ENCODE measurements around the gene NOTCH3. TPM values are rescaled to one million over a fixed set of nuclear protein-coding genes. Genes with fewer than 3 reads are reported as not detected.

The NOTCH3 gene
- total RNA-seq, 4 donors from 2014 or later: 19.1 to 54.8 (median 35.4) TPM

GRCh38 chr19:15237759-15238638, 37.2 kb upstream of the NOTCH3 start:
- Histone ChIP-seq H3K27me3 (peaks cover 5% of the 10 kb centered on the region), H3K27ac (peak overlapping the region in 1 of 4 donors; percentile 12), H3K4me1 (peaks cover 0 to 19% (median 0%) of the 10 kb centered on the region in 3 donors), H3K36me3 (peaks cover 0 to 84% of the 10 kb centered on the region in 2 donors), H3K9me3 (no peaks in the 10 kb centered on the region), H3K4me3 (no peak overlapping the region)
- no peak for ATAC-seq
- WGBS, 2 donors (ENCODE audit: low coverage in 1 of 2): 89 to 93% methylated on average over 3 to 12 of the region's 42 CpGs
- TF ChIP-seq EP300 (IDR thresholded peaks at IDR 0.05): no peak
- TF ChIP-seq POLR2AphosphoS5 (IDR thresholded peaks at IDR 0.05): no peak
- no peak for TF ChIP-seq POLR2A (IDR thresholded peaks at IDR 0.05)

GRCh38 chr19:15236886-15237285, 36.1 kb upstream of the NOTCH3 start:
- Histone ChIP-seq H3K9me3 (no peaks in the 10 kb centered on the region), H3K27me3 (peaks cover 16% of the 10 kb centered on the region), H3K4me3 (no peak overlapping the region), H3K36me3 (peaks cover 0 to 73% of the 10 kb centered on the region in 2 donors), H3K27ac (no peak overlapping the region), H3K4me1 (peaks cover 0 to 30% (median 5%) of the 10 kb centered on the region in 3 donors)
- ATAC-seq: no peak
- no peak for TF ChIP-seq POLR2A (IDR thresholded peaks at IDR 0.05)
- TF ChIP-seq, protein P1, sequence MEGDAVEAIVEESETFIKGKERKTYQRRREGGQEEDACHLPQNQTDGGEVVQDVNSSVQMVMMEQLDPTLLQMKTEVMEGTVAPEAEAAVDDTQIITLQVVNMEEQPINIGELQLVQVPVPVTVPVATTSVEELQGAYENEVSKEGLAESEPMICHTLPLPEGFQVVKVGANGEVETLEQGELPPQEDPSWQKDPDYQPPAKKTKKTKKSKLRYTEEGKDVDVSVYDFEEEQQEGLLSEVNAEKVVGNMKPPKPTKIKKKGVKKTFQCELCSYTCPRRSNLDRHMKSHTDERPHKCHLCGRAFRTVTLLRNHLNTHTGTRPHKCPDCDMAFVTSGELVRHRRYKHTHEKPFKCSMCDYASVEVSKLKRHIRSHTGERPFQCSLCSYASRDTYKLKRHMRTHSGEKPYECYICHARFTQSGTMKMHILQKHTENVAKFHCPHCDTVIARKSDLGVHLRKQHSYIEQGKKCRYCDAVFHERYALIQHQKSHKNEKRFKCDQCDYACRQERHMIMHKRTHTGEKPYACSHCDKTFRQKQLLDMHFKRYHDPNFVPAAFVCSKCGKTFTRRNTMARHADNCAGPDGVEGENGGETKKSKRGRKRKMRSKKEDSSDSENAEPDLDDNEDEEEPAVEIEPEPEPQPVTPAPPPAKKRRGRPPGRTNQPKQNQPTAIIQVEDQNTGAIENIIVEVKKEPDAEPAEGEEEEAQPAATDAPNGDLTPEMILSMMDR (IDR thresholded peaks at IDR 0.05): no peak
- no peak for TF ChIP-seq EP300 (IDR thresholded peaks at IDR 0.05)
- TF ChIP-seq POLR2AphosphoS5 (IDR thresholded peaks at IDR 0.05): no peak
- WGBS, 2 donors (ENCODE audit: low coverage in 1 of 2): 89 to 100% methylated on average over 3 to 5 of the region's 9 CpGs

GRCh38 chr19:15235781-15236180, 35.0 kb upstream of the NOTCH3 start:
- peaks cover 0 to 62% of the 10 kb centered on the region in 2 donors for H3K36me3 ChIP-seq

DNA sequence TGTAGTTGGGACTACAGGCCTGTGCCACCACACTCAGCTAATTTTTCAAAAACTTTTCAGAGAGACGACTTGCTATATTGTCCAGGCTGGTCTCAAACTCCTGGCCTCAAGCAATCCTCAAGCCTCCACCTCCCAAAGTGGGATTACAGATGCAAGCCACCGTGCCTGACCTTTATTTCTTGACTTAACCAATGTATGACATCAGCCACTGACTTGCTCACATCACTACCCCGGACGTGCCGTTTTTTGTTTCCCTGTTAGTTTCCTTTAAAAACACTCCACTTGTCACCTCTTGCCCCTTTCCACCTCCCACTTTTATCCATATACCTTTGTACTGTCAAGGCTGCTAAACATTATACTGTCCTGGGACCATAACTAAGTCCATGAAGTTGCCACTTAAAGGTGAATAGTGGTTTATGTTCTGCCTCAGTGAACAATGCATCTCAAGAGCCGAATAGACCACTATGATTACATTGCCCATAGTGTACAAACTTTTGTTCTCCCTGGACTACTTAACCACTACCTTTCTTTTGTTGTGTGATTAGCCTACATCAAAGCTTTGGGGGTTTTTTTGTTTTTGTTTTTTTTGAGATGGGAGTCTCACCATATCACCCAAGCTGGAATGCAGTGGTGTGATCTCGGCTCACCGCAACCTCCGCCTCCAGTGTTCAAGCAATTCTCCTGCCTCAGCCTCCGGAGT, 33.8 kb upstream of the NOTCH3 start:
- Histone ChIP-seq H3K27me3 (peaks cover 37% of the 10 kb centered on the region), H3K36me3 (peaks cover 0 to 50% of the 10 kb centered on the region in 2 donors), H3K27ac (no peak overlapping the region), H3K4me3 (no peak overlapping the region), H3K9me3 (no peaks in the 10 kb centered on the region), H3K4me1 (peaks cover 0 to 26% (median 5%) of the 10 kb centered on the region in 3 donors)
- TF ChIP-seq, protein P1 (IDR thresholded peaks at IDR 0.05): no peak
- TF ChIP-seq POLR2A (IDR thresholded peaks at IDR 0.05) (no peak), POLR2AphosphoS5 (IDR thresholded peaks at IDR 0.05) (no peak), EP300 (IDR thresholded peaks at IDR 0.05) (no peak)
- 57 to 70% methylated on average over 6 to 9 of the region's 10 CpGs for WGBS, 2 donors (ENCODE audit: low coverage in 1 of 2)
- ATAC-seq: no peak

More at GRCh38 chr19:15235781-15236180, 35.0 kb upstream of the NOTCH3 start:
- H3K27me3 ChIP-seq: peaks cover 27% of the 10 kb centered on the region
- 61 to 67% methylated on average over 2 of the region's 2 CpGs for WGBS, 2 donors (ENCODE audit: low coverage in 1 of 2)
- no peak overlapping the region for H3K4me3 ChIP-seq
- no peak overlapping the region for H3K27ac ChIP-seq
- no peak for ATAC-seq
- peaks cover 0 to 29% (median 5%) of the 10 kb centered on the region in 3 donors for H3K4me1 ChIP-seq
- TF ChIP-seq POLR2AphosphoS5 (IDR thresholded peaks at IDR 0.05): no peak
- TF ChIP-seq, protein P1 (IDR thresholded peaks at IDR 0.05): no peak
- TF ChIP-seq POLR2A (IDR thresholded peaks at IDR 0.05): no peak
- TF ChIP-seq EP300 (IDR thresholded peaks at IDR 0.05): no peak
- H3K9me3 ChIP-seq: no peaks in the 10 kb centered on the region

GRCh38 chr19:15231271-15231670, 30.5 kb upstream of the NOTCH3 start:
- H3K4me1 ChIP-seq: peaks cover 0 to 26% (median 5%) of the 10 kb centered on the region in 3 donors
- H3K36me3 ChIP-seq: peaks cover 0 to 17% of the 10 kb centered on the region in 2 donors
- TF ChIP-seq, protein P1 (IDR thresholded peaks at IDR 0.05): no peak
- no peak for TF ChIP-seq POLR2AphosphoS5 (IDR thresholded peaks at IDR 0.05)
- H3K9me3 ChIP-seq: no peaks in the 10 kb centered on the region
- 95% methylated on average over 4 of the region's 10 CpGs; no CpG with 5 or more reads in 1 of the 2 donors for WGBS, 2 donors (ENCODE audit: low coverage in 1 of 2)
- H3K27ac ChIP-seq: no peak overlapping the region
- ATAC-seq: no peak
- no peak overlapping the region for H3K4me3 ChIP-seq
- peaks cover 44% of the 10 kb centered on the region for H3K27me3 ChIP-seq

Measured in gastroesophageal sphincter (tissue), 4 donors.